SK-N-SH treated with all-trans-retinoic acid at 6 μM for 48 hours (cell line): ENCODE data around the gene ELK4.

ENCODE experiments used
- ARNTL ChIP-seq: fragments of 450-650 bp; formaldehyde crosslinking; IDR thresholded peaks from 2 replicates; pipeline ENCODE4 v1.5.0; 2020; ENCODE audit warnings: low read depth, mild to moderate bottlenecking, moderate library complexity, borderline replicate concordance
- PPARA ChIP-seq: fragments of 250-450 bp; sonication (Bioruptor Pico); IDR thresholded peaks from 2 replicates; pipeline ENCODE4 v1.5.0; 2020; ENCODE audit warnings: mild to moderate bottlenecking, borderline replicate concordance
- TOX ChIP-seq: fragments of 250-450 bp; sonication (Bioruptor Pico); IDR thresholded peaks from 2 replicates; pipeline ENCODE4 v1.8.0; 2021; ENCODE audit warnings: mild to moderate bottlenecking, moderate library complexity, borderline replicate concordance
- ZC3H10 ChIP-seq: fragments of 250-450 bp; sonication (Bioruptor Pico); IDR thresholded peaks from 2 replicates; pipeline ENCODE4 v1.5.1; 2021; ENCODE audit warnings: mild to moderate bottlenecking, moderate library complexity
- ZFP3 ChIP-seq: fragments of 250-450 bp; sonication (Bioruptor Pico); IDR thresholded peaks from 2 replicates; pipeline ENCODE4 v1.5.0; 2020; ENCODE audit warnings: mild to moderate bottlenecking, moderate library complexity
- TF ChIP-seq, protein P1 (sequence below): fragments of 250-450 bp; sonication (Bioruptor Pico); IDR thresholded peaks from 2 replicates; pipeline ENCODE4 v1.8.0; 2020; ENCODE audit warnings: mild to moderate bottlenecking, moderate library complexity, borderline replicate concordance
- TF ChIP-seq, protein P2 (sequence below): fragments of 250-450 bp; sonication (Bioruptor Pico); IDR thresholded peaks from 2 replicates; pipeline ENCODE4 v1.5.1; 2020; ENCODE audit warnings: low read depth, mild to moderate bottlenecking, moderate library complexity

DNA sequence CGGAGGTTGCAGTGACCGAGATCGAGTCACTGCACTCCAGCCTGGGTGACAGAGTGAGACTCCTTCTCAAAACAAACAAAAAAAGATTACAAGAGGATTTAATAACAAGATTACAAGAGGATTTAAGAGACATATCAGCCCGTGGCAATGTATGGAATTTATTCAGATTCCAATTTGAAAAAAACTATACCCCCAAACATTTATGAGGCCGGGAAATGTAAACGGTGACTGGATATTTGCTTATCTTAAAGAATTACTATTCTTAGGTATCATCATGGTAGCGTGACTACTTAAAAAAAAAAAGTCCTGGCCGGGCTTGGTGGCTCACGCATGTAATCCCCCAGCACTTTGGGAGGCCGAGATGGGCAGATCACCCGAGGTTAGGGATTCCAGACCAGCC is 21.2 kb upstream of the ELK4 start:
- TF ChIP-seq ARNTL (CRISPR knock-in tag) (no peak), TOX (CRISPR knock-in tag) (no peak), ZC3H10 (CRISPR knock-in tag) (no peak), PPARA (CRISPR knock-in tag) (no peak), ZFP3 (CRISPR knock-in tag) (no peak)
- TF ChIP-seq, protein P1, sequence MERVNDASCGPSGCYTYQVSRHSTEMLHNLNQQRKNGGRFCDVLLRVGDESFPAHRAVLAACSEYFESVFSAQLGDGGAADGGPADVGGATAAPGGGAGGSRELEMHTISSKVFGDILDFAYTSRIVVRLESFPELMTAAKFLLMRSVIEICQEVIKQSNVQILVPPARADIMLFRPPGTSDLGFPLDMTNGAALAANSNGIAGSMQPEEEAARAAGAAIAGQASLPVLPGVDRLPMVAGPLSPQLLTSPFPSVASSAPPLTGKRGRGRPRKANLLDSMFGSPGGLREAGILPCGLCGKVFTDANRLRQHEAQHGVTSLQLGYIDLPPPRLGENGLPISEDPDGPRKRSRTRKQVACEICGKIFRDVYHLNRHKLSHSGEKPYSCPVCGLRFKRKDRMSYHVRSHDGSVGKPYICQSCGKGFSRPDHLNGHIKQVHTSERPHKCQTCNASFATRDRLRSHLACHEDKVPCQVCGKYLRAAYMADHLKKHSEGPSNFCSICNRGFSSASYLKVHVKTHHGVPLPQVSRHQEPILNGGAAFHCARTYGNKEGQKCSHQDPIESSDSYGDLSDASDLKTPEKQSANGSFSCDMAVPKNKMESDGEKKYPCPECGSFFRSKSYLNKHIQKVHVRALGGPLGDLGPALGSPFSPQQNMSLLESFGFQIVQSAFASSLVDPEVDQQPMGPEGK, result no peak
- TF ChIP-seq, protein P2, sequence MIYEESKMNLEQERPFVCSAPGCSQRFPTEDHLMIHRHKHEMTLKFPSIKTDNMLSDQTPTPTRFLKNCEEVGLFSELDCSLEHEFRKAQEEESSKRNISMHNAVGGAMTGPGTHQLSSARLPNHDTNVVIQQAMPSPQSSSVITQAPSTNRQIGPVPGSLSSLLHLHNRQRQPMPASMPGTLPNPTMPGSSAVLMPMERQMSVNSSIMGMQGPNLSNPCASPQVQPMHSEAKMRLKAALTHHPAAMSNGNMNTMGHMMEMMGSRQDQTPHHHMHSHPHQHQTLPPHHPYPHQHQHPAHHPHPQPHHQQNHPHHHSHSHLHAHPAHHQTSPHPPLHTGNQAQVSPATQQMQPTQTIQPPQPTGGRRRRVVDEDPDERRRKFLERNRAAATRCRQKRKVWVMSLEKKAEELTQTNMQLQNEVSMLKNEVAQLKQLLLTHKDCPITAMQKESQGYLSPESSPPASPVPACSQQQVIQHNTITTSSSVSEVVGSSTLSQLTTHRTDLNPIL (CRISPR knock-in tag), result no peak
